Dermis blood vessel endothelial cell (primary cell): ENCODE measurements around the gene HYPK. TPM values are rescaled to one million over a fixed set of nuclear protein-coding genes. Genes with fewer than 3 reads are reported as not detected.

Source experiments
- DNase-seq: peaks from one replicate; pipeline ENCODE4 v3.0.0; 2010
- total RNA-seq: library from RNA; depleted of rRNA; stranded (reverse); fragments of >200 nt; gene quantifications from 2 replicates; pipeline ENCODE4 v1.2.3, GENCODE V29; 2014

Gene HYPK, protein sequence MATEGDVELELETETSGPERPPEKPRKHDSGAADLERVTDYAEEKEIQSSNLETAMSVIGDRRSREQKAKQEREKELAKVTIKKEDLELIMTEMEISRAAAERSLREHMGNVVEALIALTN
- total RNA-seq: 2.9 and 4.6 TPM in 2 replicates

DNA sequence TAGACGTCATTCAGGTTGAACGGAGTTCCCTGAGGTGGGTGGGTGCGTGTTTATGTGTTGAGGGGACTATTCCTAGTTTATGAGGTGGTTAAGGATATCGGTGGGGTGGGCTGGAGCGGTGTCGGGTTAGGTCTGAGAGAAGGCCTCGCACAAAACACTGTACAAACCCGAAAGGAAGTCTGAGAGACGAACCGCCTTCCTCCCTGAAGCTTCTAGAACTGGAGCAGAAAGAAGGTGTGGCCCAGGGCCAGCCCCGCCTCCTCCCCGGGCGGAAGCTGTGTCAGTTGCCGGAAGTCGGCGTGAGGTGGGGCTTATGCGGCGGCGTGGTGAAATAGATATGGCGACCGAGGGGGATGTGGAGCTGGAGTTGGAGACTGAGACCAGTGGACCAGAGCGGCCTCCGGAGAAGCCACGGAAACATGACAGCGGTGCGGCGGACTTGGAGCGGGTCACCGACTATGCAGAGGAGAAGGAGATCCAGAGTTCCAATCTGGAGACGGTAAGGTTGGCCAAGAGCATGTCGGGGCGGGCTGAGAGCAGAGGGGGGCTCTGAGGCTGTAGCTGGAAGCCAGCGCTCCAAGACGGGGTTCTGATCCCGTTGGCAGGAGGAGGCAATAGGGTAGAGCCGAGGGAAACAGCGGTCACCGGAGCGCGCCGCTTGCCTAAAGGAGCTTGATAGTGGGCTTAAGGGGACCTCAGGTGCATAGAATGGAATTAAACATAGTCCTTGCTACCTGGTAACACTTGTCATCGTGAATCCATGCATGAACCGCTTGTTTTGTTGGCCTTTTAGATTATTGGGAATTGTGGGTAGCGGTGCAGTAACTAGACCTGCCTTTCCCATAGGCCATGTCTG is at the start of gene HYPK:
HYPK (plus strand) TSS at position 314 of the 856 bp plus-strand sequence; CDS start at position 338, 24 bp downstream.
- peak; percentile 93 for DNase-seq

DNA sequence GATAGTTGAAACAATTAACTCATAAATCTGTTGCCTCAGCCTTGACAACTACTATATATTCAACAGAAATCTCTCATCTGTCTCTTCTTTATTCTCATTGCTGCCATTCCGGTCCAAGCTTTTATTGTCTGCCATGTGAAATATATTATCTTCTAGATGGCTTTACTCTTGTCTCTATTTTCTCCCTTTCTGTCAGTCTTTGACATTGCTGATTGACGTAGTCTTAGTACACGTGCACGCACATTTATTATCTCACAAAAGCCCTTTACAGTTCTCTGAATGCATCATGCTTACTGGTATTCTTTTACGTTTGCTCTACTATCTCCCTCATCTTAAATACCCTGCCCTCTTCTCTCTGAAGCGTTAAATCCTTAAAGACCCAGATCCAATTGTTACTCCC is 48.5 kb upstream of the HYPK start:
- DNase-seq: no peak

GRCh38 chr15:43762824-43763223 is 37.6 kb upstream of the HYPK start:
- no peak for DNase-seq

DNA sequence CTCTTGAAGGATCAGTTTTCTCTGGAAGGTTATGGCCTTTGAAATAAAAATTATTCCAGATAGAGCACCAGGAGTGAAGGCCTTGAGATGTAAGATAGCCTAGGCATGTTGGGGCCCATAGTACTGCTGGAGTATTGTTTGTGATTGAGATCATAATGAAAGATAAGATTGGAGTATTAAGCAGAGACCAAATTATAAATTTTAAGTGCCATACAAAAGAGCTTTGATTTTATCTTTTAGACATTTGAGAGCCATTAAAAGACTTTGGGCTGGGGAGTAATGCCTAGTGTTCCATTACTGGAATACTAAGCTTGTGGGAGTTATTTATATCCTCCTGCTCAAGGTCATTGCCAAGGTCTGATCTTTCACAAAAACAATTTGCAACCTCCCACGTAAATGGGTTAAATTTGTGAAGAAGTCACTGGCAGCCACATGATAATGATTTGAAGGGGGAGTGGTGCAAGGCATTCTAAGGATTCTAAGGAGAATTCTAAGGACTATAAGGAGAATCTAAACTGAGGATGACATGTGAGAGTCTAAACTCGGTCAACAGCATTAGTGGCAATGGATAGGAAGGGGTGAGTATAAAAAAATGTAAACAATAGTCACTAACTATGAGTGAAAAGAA is 36.5 kb upstream of the HYPK start:
- no peak for DNase-seq

- peak; percentile 79 for DNase-seq
These were observed 30.7 kb upstream of the HYPK start for GRCh38 chr15:43769584-43770228.

GRCh38 chr15:43771816-43772215 is 28.6 kb upstream of the HYPK start:
- no peak for DNase-seq

GRCh38 chr15:43772624-43773023 is 27.8 kb upstream of the HYPK start:
- no peak for DNase-seq

DNA sequence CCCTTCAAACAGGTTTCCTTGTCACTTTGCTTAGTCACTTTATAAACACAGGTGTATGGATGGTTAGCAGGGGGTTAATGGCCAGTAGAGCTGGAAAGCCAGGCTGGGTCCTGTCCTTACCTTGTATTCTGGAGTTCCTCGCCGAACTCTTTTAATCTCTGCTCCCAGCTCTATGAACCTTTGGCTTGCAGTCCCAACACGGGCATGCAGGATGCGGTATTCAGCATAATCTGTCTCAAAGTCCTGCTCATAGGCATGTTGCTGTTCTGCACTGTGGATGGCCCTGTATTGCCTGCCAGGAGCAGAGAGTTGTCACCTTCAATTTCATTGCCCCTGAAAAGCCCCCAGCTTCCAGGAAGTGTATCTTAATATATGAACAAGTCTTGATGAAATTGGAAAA is 26.3 kb upstream of the HYPK start:
- no peak for DNase-seq

GRCh38 chr15:43775411-43775965 is 24.9 kb upstream of the HYPK start:
- DNase-seq: peak; percentile 62

GRCh38 chr15:43776101-43776717 is 24.2 kb upstream of the HYPK start:
- no peak for DNase-seq

DNA sequence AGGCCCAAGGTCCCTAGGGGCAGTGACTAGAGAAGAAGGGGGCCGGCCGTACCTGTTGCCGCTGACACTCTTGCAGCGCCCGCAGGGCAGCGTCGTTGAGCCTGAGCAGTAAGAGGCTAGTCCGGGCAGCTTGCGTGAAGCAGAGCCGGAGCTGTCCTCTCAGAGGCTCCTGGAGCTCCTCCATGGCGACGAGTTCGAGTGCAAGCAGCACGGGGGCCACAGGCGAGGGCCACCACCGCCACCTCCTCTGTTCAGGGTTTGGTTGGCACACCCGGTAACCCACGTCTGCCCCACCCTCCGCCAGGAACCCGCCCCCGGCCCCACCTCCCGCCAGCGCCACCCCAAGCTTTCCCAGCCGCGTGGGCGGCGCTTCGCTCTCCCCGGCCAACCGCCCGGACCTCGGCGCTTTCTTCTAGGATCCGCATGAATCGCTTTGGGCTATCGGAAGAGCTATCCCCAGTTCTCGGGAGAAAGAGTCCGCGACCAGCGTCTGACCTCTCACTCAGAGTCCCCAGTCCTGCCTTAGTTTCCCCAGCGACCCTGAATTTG is 23.6 kb upstream of the HYPK start, which contains the start of gene ELL3:
ELL3 (minus strand) TSS at position 249 of the 549 bp plus-strand sequence; CDS start at position 184, 65 bp downstream.
- peak; percentile 71 for DNase-seq

DNA sequence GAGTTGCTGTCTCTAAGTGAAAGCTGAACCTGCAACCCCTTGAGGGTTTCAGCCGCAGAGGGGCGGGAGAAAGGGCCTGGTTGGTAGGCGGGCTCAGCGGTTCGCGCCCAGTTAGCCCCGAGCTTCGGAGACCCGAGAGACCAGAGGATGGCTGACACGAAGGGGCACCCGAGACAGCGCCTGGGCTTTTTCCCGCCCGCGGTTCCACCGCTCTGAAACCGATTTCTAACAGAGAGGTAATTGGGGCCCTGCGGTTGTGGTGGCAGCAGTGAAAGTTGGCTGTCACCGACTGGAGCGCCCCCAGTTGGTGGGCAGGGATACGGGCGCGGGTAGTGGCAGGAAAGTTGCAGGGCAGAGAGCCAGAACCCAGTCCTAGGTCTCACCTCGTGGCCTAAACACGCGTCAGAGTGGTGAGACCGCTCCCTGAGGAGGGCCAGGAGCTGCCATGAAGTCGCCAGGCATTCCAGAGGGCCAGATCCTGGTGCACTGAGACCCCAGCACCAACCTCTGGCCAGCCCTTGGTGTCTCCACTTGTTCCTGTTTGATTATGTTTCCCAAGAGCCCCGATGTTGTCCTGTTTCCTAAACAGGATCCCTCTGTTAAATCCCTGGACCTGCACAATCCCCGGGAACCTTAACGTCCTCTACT is 23.0 kb upstream of the HYPK start:
- DNase-seq: peak; percentile 81

DNA sequence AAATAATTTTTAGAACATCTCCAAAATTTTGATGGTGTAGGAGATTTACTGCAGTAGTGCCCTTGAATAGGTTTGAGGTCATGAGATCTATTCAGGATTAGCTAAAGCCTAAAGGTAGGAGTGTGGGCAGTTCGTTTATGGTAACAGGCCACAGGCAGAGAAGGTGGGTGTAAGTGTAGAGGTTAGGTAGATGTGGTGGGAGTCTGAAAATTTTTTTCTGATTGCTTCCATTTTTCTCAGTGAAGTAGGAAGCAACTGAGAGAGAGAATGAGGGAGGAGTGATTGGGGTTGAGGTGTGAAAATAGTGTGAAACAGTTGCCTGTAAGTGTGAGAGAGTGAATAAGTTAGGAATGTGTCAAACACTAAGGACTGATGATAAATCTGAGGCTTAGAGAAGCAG is 21.4 kb upstream of the HYPK start:
- DNase-seq: no peak

DNA sequence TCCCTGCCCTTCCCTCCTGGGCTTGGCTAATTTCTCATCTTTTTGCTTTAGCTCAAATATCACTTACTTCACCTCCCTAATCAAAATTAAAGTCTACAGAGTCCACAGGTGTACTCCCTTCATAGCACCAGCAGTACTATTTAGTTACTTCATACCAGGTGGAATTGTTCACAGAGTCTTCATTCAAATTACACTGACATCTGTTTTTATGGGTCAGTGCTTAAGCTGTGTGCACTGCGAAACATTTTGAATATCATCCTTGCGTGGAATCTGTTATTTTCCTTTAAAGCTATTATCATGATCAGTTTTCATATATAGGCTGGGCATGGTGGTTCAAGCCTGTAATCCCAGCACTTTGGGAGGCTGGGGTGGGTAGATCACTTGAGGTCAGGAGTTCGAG is 11.0 kb upstream of the HYPK start:
- DNase-seq: no peak

GRCh38 chr15:43791993-43792760 is 8.2 kb upstream of the HYPK start, which contains the start of gene SERF2:
SERF2 (plus strand) TSS chr15:43792320; CDS start chr15:43792377, 57 bp downstream.
- DNase-seq: peak; percentile 100

DNA sequence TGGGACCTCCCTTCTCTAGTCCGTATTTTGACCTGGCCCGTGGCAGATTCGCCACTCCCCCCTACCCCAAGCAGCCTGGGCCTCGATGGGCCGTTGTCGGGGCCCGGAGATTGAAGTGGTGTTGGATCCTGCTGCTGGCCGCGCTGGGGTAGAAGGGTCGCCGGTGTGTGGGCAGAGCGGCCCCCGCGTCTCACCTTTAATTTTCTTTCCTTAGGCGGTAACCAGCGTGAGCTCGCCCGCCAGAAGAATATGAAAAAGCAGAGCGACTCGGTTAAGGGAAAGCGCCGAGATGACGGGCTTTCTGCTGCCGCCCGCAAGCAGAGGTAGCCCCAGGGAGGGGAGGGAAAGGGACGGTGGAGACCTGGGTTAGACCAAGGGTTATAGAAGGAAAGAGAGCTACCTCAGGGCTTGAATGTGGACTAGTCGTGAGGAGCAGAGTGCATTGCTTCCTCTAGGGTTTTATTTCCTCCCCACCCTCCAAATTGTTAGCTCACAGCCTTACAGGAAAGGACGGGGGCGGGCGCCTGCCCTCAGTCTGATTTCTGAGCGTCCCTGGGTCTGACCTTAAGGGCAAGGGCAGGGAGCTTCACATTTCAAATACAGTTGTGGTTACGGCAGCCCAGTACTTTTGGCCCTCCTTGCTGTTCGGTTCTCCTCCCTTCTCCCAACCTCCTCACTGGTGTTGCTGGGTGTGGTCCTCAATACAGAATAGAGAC is 7.5 kb upstream of the HYPK start:
- peak; percentile 55 for DNase-seq

DNA sequence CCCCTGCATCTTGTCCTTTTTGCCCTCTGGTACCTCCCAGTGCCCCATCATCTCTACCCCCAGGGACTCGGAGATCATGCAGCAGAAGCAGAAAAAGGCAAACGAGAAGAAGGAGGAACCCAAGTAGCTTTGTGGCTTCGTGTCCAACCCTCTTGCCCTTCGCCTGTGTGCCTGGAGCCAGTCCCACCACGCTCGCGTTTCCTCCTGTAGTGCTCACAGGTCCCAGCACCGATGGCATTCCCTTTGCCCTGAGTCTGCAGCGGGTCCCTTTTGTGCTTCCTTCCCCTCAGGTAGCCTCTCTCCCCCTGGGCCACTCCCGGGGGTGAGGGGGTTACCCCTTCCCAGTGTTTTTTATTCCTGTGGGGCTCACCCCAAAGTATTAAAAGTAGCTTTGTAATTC is 6.8 kb upstream of the HYPK start:
- no peak for DNase-seq

DNA sequence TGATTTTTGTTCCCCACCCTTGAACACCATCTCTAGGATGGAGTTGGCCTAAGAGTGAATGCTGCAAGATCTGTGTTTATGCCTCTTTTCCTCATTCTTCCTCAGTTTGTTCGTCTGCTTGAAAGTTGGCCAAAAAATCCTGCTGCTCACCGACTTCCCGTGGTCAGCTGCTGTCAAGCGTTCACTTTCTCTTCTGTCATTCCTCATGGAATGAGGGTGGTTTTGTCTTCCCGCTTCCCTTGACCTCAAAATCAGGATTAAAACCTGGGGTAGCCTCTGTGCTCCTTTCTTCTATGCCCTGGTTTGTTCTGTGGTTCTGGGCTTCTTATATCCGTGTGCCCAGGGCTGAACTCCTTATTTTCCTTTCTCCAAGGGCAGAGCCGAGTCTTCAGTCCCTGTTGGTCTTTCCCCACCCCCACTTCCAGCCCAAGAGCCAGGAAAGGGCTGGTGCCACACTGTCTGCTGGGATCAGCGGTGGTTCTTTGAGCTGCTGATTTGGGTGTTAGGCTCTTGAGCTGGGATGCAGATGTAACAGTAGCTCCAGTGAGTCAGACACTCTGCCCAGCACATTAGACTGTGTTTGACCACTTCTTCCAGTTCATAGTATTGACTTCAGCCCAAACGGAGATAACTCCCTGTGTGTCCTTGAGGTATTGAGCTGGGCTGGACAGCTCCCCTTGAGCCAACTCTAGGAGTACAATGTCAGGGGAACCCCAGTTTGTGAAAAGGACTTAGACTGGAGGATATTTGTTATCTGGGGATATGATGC is 5.9 kb upstream of the HYPK start:
- peak; percentile 49 for DNase-seq

- no peak for DNase-seq
These were observed 5.2 kb upstream of the HYPK start for GRCh38 chr15:43795197-43795596.
